Subcutaneous adipose tissue (tissue), 4 donors: ENCODE data around the gene HDAC8. TPM values are rescaled to one million over a fixed set of nuclear protein-coding genes. Genes with fewer than 3 reads are reported as not detected.

Experiments used
- total RNA-seq, 4 donors: library from RNA; depleted of rRNA; stranded (reverse); fragments of >200 nt; gene quantifications; one replicate each; pipeline ENCODE4 v1.1.0, GENCODE V29; 2016
- TF ChIP-seq, protein P1 (sequence below): fragments of 450-650 bp; IDR thresholded peaks from one replicate; pipeline ENCODE4 v1.5.1; 2016; ENCODE audit warnings: low read depth, mild to moderate bottlenecking, control low read depth, antibody characterized with exemption, moderate library complexity

HDAC8 gene
- total RNA-seq, 4 donors from 2014 or later, result 26.2 to 34.0 (median 31.5) TPM

DNA sequence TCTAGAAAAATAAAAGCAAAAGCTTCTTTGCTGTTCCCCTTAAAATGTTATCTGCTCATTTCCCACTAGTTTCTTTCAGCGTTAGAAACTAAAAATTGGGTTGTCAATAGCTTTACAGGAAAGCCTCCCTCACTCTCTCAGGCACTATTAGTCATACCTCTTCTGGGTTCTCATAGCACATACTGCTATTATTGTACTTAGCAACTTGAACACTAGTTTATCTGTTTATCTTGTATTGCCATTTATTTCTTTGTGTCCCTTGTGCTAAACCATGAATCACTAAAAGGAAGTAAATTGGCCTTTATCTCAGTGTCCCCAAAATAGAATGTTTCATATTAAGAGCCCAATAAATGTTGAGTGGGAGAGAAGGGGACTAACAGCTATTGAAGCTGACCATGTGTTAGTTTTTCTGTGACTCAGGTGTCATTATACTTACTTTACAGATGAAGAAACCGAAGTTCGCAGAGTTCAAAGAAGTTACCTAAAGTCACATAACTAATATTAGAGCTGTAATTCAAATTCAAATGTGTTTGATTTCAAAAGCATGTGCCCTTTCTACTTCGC, 142.2 kb downstream of the HDAC8 start:
- TF ChIP-seq, protein P1, sequence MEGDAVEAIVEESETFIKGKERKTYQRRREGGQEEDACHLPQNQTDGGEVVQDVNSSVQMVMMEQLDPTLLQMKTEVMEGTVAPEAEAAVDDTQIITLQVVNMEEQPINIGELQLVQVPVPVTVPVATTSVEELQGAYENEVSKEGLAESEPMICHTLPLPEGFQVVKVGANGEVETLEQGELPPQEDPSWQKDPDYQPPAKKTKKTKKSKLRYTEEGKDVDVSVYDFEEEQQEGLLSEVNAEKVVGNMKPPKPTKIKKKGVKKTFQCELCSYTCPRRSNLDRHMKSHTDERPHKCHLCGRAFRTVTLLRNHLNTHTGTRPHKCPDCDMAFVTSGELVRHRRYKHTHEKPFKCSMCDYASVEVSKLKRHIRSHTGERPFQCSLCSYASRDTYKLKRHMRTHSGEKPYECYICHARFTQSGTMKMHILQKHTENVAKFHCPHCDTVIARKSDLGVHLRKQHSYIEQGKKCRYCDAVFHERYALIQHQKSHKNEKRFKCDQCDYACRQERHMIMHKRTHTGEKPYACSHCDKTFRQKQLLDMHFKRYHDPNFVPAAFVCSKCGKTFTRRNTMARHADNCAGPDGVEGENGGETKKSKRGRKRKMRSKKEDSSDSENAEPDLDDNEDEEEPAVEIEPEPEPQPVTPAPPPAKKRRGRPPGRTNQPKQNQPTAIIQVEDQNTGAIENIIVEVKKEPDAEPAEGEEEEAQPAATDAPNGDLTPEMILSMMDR, result no peak

DNA sequence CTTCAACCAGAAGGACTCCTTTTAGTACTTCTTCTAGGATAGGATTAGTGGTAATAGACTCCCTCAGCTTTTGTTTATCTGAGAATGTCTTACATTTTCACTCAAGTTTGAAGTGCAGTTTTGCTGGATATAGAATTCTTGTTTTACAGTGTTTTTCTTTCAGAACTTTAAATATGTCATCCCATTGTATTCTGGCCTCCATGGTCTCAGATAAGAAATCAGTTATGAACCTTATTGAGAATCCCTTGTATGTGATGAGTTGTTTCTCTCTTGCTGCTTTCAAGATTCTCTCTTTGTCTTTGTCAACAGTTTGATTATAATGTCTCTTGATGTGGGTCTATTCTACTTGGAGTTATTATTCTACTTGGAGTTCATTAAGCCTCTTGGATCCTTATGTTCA, 150.8 kb downstream of the HDAC8 start:
- TF ChIP-seq, protein P1, result no peak

DNA sequence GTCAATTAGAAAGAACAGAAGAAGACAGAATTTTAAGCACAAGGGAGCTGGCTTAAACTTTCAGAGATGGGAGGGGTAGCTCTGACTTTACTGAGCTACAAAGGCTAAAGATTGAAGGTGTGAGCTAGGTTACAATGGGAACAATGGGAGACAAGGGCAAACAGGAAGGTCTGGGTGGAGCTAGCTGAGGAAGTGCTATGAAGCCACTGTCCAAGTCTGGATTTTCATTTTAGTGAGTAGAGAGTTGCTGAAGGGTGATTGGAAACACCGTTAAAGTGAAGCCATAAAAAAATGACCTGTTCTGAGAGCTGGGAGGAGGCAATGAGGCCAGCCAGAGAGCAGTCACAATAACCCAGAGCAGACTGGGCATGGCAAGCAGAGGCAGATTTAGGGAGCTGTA, 162.7 kb downstream of the HDAC8 start:
- TF ChIP-seq, protein P1, result no peak

DNA sequence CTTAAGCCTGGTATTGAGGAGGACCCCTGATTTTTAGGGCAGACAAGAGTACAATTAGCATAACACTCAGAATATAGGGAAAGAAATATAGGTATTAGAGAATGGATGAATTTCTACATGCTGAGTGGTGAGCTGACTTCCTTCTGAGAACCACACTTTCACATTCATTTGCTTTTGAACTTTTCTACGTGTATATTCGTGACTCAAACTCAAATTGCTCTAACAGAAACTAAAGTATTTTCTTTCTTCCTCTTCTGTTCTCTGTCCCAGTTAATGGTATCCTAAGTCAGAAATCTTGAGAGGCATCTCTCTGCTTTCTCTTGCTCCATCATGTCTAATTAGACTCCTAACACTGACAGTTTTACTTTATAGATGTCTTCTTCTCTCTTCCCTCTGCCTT, 163.8 kb downstream of the HDAC8 start:
- TF ChIP-seq, protein P1, result no peak

DNA sequence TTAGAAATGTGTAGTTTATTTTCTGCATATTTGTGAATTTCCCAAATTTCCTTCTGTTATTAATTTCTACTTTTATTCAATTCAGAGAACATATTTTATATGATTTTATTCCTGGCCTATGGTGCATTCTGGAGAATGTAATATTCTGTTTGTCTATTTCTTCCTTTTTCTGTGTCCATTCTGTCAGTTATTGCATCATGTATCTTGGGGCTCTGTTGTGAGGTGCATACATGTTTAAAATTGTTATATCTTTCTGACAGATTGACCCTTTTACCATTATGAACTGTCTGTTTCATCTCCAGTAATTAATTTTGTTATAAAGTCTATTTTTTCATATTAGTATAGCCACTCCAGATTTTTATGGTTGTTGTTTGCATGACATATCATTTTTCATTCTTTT, 170.0 kb downstream of the HDAC8 start:
- TF ChIP-seq, protein P1, result no peak

DNA sequence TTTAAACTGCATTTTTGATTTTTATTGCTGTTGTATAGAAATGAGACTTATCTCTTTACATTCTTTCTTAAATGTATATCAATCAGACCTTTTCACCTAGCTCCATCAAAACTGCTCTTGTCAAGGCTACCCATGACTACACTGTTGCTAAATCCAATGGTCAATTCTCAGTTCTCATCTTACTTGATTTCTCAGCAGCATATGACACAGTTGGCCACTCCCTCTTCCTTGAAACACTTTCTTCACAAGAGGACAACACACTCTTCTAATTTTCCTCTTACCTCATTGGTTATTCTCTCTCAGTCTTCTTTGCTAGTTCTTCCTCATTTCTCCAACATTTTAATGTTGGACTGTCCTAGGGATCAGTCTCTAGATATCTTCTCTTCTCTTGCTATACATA, 172.8 kb downstream of the HDAC8 start:
- TF ChIP-seq, protein P1, result no peak

DNA sequence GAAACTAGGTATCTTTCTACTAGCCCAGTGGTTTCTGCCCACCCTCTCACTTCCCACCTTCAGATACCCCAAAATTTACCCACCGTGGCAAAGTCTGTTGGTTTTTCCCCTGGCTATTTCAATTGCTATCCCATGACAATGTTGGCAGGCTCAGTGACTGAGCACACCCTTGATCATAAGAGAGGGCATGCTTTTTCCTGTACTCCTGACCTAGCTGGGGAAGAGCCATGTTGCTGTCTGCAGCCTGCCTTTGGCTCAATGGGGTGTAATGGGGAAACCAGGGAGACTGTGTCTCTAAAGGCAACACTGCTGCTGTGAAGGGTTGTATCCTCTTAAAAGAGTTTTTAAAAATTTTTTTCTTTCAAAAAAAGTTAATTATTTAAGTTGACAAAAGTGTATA, 176.5 kb downstream of the HDAC8 start:
- TF ChIP-seq, protein P1, result no peak
